K562 treated with DMSO at 1 percent for 12 hours (cell line): Measurements from ENCODE around the gene ICAM3. TPM values are rescaled to one million over a fixed set of nuclear protein-coding genes. Genes with fewer than 3 reads are reported as not detected.

Source experiments
- total RNA-seq: library from RNA; unstranded; fragments of 300-600 nt; gene quantifications from 2 replicates; pipeline ENCODE4 v1.2.3, GENCODE V29; 2022; ENCODE audit not compliant: insufficient read depth

ICAM3 gene, protein sequence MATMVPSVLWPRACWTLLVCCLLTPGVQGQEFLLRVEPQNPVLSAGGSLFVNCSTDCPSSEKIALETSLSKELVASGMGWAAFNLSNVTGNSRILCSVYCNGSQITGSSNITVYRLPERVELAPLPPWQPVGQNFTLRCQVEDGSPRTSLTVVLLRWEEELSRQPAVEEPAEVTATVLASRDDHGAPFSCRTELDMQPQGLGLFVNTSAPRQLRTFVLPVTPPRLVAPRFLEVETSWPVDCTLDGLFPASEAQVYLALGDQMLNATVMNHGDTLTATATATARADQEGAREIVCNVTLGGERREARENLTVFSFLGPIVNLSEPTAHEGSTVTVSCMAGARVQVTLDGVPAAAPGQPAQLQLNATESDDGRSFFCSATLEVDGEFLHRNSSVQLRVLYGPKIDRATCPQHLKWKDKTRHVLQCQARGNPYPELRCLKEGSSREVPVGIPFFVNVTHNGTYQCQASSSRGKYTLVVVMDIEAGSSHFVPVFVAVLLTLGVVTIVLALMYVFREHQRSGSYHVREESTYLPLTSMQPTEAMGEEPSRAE
- total RNA-seq, result 7.0 and 10.9 TPM in 2 replicates

DNA sequence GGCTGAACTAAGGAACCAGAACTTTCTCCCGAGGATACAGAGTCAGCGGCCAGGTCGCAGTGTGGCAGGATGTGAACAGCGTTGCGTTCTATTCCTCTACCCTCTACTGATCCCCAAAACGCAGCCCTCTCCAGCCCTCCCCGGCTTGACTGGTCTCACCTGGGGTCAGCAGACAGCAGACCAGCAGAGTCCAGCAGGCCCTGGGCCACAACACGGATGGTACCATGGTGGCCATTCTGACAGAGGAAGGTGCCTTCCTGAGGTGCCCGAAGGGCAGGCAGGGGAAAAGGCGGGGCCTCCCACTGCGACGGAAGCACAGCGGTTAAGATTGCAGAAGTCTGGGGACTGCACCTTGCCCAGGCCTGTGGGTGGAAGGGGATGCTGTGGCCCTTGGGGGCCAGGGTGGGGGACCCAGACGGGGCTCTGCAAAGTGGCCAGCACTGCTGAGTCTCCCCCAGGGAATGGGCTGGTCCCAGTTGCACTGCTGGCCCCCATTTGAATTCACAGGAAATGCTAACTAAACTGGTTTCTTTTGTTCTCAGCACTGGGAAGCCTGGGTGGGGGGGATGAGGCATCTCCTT lies at the start of gene ICAM3:
TSS of gene ICAM3 (minus strand) at position 245 of the 581 bp plus-strand sequence. CDS start at position 235, 10 bp downstream.

DNA sequence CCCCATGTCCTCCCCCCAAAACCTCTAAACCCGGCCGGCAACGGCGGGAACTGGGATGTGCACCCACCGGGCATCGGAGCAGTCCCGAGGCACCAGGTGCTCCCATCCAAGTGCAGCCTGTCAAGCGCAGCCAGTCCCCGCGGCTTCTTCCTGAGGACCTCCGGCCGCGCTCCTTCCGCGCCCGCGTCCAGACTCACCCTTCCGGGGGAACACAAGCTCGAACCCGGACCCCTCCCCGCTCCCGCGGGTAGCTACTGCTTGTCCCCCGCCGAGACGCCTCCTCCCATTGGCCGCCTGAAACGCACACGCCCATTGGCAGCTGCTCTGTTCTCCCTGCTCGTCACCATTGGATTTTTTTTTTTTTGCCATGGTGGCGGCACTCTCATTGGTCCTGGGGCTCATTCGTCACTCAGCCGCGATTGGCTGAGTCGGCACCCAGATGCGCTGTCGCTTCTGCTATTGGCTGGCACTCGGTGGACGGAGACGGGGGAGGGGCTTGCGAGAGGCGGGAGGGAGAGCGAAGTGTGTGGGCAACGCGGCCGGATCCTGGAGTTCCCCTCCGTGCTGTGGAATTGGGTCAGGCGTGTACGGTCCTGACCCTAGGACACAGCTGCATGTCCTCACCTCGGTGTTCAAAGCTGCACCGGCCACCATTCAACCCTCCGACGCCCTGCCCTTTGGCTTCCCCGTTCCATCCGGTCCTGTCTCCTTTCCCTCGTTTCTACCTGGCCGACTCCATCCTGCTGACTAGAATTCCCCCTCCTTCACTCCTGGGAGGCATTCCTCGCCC lies 41.1 kb upstream of the ICAM3 start, which contains the start of gene TYK2:
TSS of gene TYK2 (minus strand) at position 260 of the 790 bp plus-strand sequence. CDS start 2,166 bp downstream, outside the sequence.

GRCh38 chr19:10332965-10333757 lies 6.3 kb downstream of the ICAM3 start, which contains the start of gene RAVER1:
Gene RAVER1 (minus strand): TSS chr19:10333529. CDS start chr19:10333507, 22 bp downstream.

DNA sequence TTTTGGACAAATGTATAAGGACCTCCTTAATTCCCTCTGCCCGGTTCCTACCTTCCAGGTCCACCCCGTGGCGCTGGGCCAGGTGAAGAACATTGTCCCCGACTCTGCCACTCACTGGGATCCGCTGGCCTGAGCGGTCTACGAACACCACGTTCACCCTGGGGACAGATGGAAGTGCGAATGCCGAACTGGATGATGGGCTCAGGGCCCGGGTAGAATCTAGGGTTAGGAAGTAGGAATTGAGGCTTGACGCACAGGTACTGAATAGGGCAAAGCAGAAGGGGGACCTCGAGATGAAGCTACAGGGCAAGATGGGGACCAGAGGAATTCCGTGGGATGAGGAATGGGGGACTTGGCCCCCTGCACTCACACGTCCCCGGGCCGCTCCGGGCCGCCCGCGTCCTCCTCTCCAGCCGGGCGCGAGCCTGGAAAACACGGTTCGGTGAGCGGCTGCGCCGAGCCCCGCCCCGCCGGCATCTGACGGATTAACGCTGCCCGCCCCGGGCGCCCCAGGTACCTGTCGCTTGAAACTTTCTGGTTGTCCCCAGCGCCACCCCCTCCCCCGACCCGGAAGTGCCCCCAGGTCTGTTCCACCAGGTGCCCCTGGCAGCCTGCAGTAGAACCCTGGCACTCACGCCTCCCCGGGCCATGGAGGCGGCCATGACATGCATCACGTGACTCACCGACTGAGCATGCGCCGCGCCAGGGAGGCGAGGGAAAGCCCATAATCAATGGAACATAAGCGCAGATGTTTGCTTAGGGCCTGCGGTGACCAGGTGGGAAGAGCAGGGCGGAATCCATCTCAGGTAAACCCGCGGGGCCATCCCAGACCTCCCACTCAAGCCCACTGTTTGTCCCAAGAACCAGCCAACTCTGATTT lies 23.8 kb downstream of the ICAM3 start, which contains the start of gene FDX2:
TSS of gene FDX2 (minus strand) at position 681 of the 880 bp plus-strand sequence. CDS start at position 662, 19 bp downstream.

DNA sequence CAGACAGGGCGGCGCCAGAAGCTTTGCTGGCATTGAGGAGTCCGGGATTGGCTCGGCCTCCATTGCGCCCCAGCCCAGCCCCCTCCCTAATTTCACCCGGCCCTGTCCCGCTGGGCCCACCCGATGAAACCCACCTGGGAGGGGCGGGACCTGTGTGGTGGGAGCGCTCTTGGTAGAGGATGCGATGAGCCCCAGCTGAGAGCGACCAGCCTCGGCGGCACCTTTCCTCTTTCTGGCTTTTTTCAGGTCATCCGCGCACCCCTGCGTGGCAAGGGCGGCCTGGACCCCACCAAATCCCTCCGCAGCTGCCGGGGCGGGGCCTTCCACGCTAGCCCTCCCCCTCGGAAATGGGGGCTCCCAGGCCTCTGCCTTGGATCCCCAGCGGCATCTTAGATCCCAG lies 30.0 kb downstream of the ICAM3 start, which contains the start of gene ZGLP1:
TSS of gene ZGLP1 (minus strand) at position 393 of the 400 bp plus-strand sequence.

DNA sequence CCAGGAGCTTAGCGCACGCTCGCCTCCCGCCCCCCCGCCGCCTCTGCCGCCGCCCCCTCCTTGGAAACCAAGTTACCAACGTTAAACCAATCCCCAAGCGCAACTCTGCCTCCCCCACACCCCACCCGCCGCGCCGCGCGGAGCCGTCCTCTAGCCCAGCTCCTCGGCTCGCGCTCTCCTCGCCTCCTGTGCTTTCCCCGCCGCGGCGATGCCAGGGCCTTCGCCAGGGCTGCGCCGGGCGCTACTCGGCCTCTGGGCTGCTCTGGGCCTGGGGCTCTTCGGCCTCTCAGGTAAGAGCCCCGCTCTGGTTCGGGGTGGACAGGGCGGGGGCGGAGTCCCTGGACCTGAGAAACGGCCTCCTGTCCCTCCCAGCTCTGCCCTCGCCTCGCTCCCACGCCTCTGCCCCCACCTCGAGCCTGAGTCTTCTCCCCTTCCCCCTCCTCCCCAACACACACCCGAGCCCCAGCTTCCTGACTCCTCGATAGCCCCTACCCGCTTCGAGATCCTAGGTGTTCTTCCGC lies 49.5 kb downstream of the ICAM3 start, which contains the start of gene ICAM5:
TSS of gene ICAM5 (plus strand) at position 117 of the 521 bp plus-strand sequence. CDS start at position 209, 92 bp downstream.

DNA sequence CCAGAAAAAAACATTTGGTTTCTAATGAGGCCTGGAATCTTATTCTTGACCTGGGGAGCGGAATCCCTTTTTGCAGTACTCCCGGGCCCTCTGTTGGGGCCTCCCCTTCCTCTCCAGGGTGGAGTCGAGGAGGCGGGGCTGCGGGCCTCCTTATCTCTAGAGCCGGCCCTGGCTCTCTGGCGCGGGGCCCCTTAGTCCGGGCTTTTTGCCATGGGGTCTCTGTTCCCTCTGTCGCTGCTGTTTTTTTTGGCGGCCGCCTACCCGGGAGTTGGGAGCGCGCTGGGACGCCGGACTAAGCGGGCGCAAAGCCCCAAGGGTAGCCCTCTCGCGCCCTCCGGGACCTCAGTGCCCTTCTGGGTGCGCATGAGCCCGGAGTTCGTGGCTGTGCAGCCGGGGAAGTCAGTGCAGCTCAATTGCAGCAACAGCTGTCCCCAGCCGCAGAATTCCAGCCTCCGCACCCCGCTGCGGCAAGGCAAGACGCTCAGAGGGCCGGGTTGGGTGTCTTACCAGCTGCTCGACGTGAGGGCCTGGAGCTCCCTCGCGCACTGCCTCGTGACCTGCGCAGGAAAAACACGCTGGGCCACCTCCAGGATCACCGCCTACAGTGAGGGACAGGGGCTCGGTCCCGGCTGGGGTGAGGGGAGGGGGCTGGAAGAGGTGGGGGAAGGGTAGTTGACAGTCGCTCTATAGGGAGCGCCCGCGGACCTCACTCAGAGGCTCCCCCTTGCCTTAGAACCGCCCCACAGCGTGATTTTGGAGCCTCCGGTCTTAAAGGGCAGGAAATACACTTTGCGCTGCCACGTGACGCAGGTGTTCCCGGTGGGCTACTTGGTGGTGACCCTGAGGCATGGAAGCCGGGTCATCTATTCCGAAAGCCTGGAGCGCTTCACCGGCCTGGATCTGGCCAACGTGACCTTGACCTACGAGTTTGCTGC lies 52.4 kb downstream of the ICAM3 start, which contains the start of gene ICAM4:
TSS of gene ICAM4 (plus strand) at position 153 of the 935 bp plus-strand sequence. CDS start at position 211, 58 bp downstream.

Other genes starting within 250 kb of the ICAM3 start
- gene ANGPTL6, start 236.9 kb downstream of the ICAM3 start, total RNA-seq, result 0.84 TPM in 1 of 2 replicates, not detected in the other
- 22.9 and 29.3 TPM in 2 replicates for gene PPAN, start 233.3 kb downstream of the ICAM3 start, total RNA-seq
- gene P2RY11, start 227.9 kb downstream of the ICAM3 start, total RNA-seq, result 6.0 and 9.5 TPM in 2 replicates
- gene EIF3G, start 219.7 kb downstream of the ICAM3 start, total RNA-seq, result 312 and 388 TPM in 2 replicates
- 95.8 and 157 TPM in 2 replicates for gene DNMT1, start 144.7 kb downstream of the ICAM3 start, total RNA-seq
- gene S1PR2, start 108.3 kb downstream of the ICAM3 start, total RNA-seq, result 0.93 and 2.8 TPM in 2 replicates
- gene MRPL4, start 87.4 kb downstream of the ICAM3 start, total RNA-seq, result 107 and 119 TPM in 2 replicates
- 50.8 and 121 TPM in 2 replicates for gene ICAM1, start 68.5 kb downstream of the ICAM3 start, total RNA-seq
- gene ICAM4, start 52.7 kb downstream of the ICAM3 start, total RNA-seq, result 78.4 and 98.9 TPM in 2 replicates
- gene ICAM5, start 49.7 kb downstream of the ICAM3 start, total RNA-seq, result 16.8 and 26.7 TPM in 2 replicates
- gene ZGLP1, start 29.8 kb downstream of the ICAM3 start, total RNA-seq, result 6.0 and 8.0 TPM in 2 replicates
- 27.1 and 43.9 TPM in 2 replicates for gene FDX2, start 23.6 kb downstream of the ICAM3 start, total RNA-seq
- 32.1 and 76.4 TPM in 2 replicates for gene RAVER1, start 6.1 kb downstream of the ICAM3 start, total RNA-seq
- gene TYK2, start 40.9 kb upstream of the ICAM3 start, total RNA-seq, result 115 and 173 TPM in 2 replicates
- gene CDC37, start 63.9 kb upstream of the ICAM3 start, total RNA-seq, result 197 and 242 TPM in 2 replicates
- gene PDE4A, start 80.9 kb upstream of the ICAM3 start, total RNA-seq, result 7.6 and 19.3 TPM in 2 replicates
- gene KEAP1, start 163.7 kb upstream of the ICAM3 start, total RNA-seq, result 55.0 and 67.1 TPM in 2 replicates
- not detected in 2 replicates for gene S1PR5, start 177.8 kb upstream of the ICAM3 start, total RNA-seq
- 56.4 and 82.6 TPM in 2 replicates for gene ATG4D, start 204.3 kb upstream of the ICAM3 start, total RNA-seq
- gene KRI1, start 226.4 kb upstream of the ICAM3 start, total RNA-seq, result 26.6 and 38.1 TPM in 2 replicates
- gene CDKN2D, start 229.4 kb upstream of the ICAM3 start, total RNA-seq, result 35.4 and 42.7 TPM in 2 replicates
- not detected in 2 replicates for gene AP1M2, start 247.7 kb upstream of the ICAM3 start, total RNA-seq